Measurements from ENCODE around the gene MCUR1. TPM values are rescaled to one million over a fixed set of nuclear protein-coding genes. Genes with fewer than 3 reads are reported as not detected.
"Not testable (repeated sequence)": the region's sequence is repeated elsewhere in the genome, so short reads cannot be mapped to it uniquely, and the experiment has no call there.

The MCUR1 gene
- 19.3 TPM for total RNA-seq

GRCh38 chr6:13814176-13814937 is at the start of gene MCUR1:
MCUR1 (minus strand) TSS chr6:13814557; CDS start chr6:13814429, 128 bp downstream.
- DNase-seq (ENCODE audit: low spot score), result peak; percentile 83

- no peak for DNase-seq (ENCODE audit: low spot score)
Observed at GRCh38 chr6:13863699-13864155, 49.4 kb upstream of the MCUR1 start.

GRCh38 chr6:13860556-13861185 is 46.3 kb upstream of the MCUR1 start:
- DNase-seq (ENCODE audit: low spot score), result not testable (repeated sequence)

- no peak for DNase-seq (ENCODE audit: low spot score)
Observed at GRCh38 chr6:13859871-13860555, 45.7 kb upstream of the MCUR1 start.

GRCh38 chr6:13854716-13855250 is 40.4 kb upstream of the MCUR1 start:
- DNase-seq (ENCODE audit: low spot score), result peak; percentile 39

- DNase-seq (ENCODE audit: low spot score), result no peak
Observed at GRCh38 chr6:13853871-13854270, 39.5 kb upstream of the MCUR1 start.

- DNase-seq (ENCODE audit: low spot score), result no peak
Observed at GRCh38 chr6:13851803-13852202, 37.4 kb upstream of the MCUR1 start.

GRCh38 chr6:13851330-13851729 is 37.0 kb upstream of the MCUR1 start:
- peak; percentile 31 for DNase-seq (ENCODE audit: low spot score)

GRCh38 chr6:13850690-13851089 is 36.3 kb upstream of the MCUR1 start:
- DNase-seq (ENCODE audit: low spot score), result peak; percentile 14

- no peak for DNase-seq (ENCODE audit: low spot score)
Observed at GRCh38 chr6:13848522-13849150, 34.3 kb upstream of the MCUR1 start.

- no peak for DNase-seq (ENCODE audit: low spot score)
Observed at GRCh38 chr6:13847326-13848050, 33.1 kb upstream of the MCUR1 start.

GRCh38 chr6:13846841-13847240 is 32.5 kb upstream of the MCUR1 start:
- DNase-seq (ENCODE audit: low spot score), result peak; percentile 17

GRCh38 chr6:13841936-13842335 is 27.6 kb upstream of the MCUR1 start:
- DNase-seq (ENCODE audit: low spot score), result no peak

- DNase-seq (ENCODE audit: low spot score), result no peak
Observed at GRCh38 chr6:13838616-13839015, 24.3 kb upstream of the MCUR1 start.

- no peak for DNase-seq (ENCODE audit: low spot score)
Observed at GRCh38 chr6:13836170-13836569, 21.8 kb upstream of the MCUR1 start.

- no peak for DNase-seq (ENCODE audit: low spot score)
Observed at GRCh38 chr6:13834790-13835189, 20.4 kb upstream of the MCUR1 start.

- DNase-seq (ENCODE audit: low spot score), result not testable (repeated sequence)
Observed at GRCh38 chr6:13834018-13834417, 19.7 kb upstream of the MCUR1 start.

- no peak for DNase-seq (ENCODE audit: low spot score)
Observed at GRCh38 chr6:13832778-13833177, 18.4 kb upstream of the MCUR1 start.

GRCh38 chr6:13831615-13832014 is 17.3 kb upstream of the MCUR1 start:
- DNase-seq (ENCODE audit: low spot score), result no peak

- no peak for DNase-seq (ENCODE audit: low spot score)
Observed at GRCh38 chr6:13830803-13831202, 16.4 kb upstream of the MCUR1 start.

- DNase-seq (ENCODE audit: low spot score), result not testable (repeated sequence)
Observed at GRCh38 chr6:13829419-13829818, 15.1 kb upstream of the MCUR1 start.

Data from ureter (tissue), 1 donor.